GM21515 (cell line): ENCODE data around the gene GJD3.

Experiments
- ATAC-seq: cut with Tn5 transposase; IDR thresholded peaks from one replicate; pipeline ENCODE4 v1.9.1; 2021; ENCODE audit not compliant: unreplicated experiment

GJD3 gene

GRCh38 chr17:40354221-40355122 lies 10.1 kb downstream of the GJD3 start:
- ATAC-seq = no peak

DNA sequence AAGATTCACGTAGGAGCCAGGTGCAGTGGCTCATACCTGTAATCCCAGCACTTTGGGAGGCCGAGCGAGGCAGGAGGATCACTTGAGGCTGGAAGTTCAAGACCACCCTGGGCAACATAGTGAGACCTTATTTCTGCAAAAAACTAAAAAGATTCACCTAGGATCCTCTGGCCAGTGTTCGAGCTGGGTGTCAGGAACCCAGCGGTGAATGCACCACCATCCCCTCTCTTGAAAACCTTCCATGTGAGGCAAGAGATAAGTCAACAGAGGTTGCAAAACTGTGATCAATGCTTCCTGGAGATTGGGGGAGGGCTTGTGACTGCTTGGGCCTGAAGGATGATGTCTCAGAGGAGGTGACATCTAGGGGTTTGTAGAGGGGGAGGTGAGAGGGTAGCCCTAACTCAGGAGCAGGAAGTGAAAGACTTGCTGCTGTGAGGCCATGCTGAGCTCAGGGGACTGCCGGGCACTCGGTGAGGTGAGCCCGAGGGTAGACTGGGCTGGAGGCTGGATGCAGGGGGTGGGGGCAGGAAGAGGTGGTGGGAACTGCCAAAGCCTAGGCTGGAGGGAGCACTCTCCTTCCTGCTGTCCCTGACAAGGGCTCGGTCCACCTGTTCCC lies 11.7 kb downstream of the GJD3 start:
- ATAC-seq = no peak

- ATAC-seq = no peak
These were observed 12.2 kb downstream of the GJD3 start for GRCh38 chr17:40352237-40352778.

DNA sequence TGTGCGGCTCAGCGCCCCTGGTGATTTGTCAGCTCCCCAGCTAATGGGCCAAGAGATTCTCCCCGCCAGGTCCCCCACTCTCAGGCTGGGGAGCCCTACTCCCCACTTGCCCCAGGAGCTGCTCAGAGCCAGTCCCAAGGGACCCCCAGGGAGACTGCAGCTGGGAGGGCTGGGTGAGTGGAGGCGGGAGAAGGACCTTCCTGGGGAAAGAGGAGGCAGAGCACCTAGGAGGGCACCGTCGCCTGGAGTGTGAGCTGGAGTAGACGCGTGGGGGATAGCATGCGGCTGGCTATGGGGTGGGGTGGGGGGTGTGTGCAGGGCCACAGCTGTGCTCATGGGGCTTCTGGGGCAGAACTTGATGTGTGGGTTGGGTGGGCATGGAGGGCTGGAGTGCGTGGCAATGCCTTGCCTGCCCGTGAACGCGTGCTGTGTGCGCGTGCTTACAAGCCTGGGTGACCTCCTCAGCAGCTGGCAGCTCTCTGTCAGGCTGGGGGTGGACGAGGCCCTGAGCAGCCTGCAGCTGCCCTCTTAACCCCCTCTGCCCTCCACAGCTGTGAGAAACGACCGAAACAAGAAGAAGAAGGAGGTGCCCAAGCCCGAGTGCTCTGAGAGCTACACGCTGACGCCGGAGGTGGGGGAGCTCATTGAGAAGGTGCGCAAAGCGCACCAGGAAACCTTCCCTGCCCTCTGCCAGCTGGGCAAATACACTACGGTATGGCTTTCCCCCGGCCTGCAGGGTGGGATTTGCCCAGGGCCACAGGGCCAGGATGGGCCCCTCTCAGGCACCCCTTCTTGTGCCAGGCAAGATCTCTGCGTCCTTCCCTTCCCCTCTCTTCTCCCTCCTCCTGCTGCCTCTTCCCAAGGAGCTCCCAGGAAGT lies 12.9 kb downstream of the GJD3 start:
- ATAC-seq = no peak

GRCh38 chr17:40350689-40351358 lies 13.7 kb downstream of the GJD3 start:
- no peak for ATAC-seq

DNA sequence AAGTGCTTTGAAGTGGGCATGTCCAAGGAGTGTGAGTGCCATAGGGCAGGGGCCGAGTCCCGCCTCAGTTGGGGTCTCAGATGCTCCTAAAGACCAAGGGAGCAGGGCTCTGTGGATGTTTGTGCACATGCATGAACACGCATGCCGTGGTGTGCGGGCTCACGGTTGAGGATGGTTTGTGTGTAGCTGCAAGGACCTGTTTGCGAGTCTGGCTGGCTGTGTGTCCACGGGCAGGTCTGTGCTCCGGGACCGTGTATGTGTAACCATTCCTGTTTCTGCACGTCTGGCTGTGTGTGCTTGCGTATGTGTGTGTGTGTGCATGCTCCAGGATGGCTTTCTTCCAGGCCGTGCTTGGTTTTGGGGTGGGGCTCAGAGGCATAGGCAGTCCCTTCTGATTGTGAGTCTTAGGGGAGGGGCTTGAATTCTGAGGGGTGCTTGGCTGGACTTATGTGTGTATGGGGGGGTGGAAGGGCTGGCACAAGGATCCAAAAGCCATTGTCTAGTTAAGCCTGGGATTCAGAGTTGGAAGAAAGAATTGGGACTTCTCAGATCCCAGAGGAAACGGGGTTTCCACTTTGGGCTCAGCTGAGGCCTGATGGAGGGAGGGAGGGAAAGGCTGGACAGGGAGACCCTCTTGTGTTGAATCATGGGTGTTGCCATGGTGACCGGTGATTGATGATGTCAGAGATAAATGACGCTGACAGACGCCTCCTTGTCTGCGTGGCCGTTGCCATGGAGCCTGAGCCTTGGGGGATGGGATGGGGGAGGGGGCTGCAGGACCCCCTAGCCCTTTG lies 14.4 kb downstream of the GJD3 start:
- ATAC-seq = no peak

- no peak for ATAC-seq
These were observed 15.1 kb downstream of the GJD3 start for GRCh38 chr17:40349477-40349894.

DNA sequence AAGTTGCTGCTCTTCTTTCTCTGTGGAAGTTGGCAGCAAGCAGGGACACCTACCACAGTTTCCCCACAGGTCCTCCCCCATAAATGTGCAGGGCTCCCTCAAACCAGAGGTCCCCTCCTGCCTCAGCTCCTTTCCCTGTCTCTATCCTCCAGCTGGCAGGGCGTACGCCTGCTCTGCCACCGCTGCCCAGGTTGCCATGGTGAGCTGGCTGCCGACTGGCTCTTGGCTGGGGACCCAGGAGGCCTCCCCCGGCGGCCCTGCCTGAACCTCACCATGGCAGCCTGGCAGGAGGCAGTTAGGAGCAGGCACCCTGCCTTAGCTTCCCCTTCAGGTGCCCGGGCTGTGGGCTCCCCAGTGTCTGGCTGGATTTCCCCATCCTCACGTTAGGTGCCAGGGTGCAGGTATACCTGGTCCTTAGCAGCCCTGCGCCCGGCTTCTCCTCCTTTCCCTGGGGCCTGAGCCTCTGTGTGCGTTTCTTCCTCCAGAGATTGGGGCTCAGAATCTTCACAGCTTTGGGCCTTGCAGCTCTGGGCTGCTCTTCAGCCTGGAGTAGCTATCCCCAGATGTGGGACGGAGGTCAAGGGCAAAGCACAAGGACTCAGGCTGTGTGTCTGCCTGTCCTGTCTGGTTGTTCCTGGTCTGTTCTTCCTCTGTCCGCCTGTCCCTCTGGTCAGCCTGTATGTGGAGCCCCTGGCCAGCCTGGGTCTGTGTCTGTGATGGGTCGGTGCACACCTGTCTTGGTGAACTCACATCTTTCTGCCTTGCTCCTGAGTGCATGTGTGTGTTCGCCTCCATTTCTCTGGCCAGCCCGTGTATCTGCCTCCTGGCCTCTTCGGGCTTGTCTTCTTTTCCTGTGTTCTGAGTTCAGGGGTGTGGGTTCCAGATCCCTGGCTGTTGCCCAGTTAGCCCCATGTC lies 15.7 kb downstream of the GJD3 start:
- no peak for ATAC-seq

DNA sequence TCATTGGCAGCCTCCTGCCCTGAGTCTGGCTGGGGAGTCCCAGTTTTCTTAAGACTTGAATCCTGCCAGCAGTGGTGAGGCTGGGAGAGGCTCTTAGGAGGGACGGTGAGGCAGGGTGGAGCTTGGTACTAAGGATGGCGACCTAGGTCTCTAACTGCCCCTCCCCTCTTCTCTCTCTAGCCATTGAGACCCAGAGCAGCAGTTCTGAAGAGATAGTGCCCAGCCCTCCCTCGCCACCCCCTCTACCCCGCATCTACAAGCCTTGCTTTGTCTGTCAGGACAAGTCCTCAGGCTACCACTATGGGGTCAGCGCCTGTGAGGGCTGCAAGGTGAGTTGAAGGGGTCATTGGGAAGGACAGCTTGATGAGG lies 16.4 kb downstream of the GJD3 start:
- ATAC-seq = no peak

- ATAC-seq = no peak
These were observed 17.0 kb downstream of the GJD3 start for GRCh38 chr17:40347319-40348135.

- ATAC-seq = no peak
These were observed 17.8 kb downstream of the GJD3 start for GRCh38 chr17:40346765-40347158.

- no peak for ATAC-seq
These were observed 18.4 kb downstream of the GJD3 start for GRCh38 chr17:40345994-40346764.

GRCh38 chr17:40345161-40345993 lies 19.2 kb downstream of the GJD3 start:
- ATAC-seq = no peak

- ATAC-seq = no peak
These were observed 19.9 kb downstream of the GJD3 start for GRCh38 chr17:40344421-40345160.

GRCh38 chr17:40343219-40344119 lies 21.1 kb downstream of the GJD3 start:
- ATAC-seq = no peak
